Psoas muscle (tissue), 8 donors: ENCODE data around the gene ANTXR1. TPM values are rescaled to one million over a fixed set of nuclear protein-coding genes. Genes with fewer than 3 reads are reported as not detected.

Experiments
- ATAC-seq, 4 donors: fragments of 200-7000 bp; cut with Tn5 transposase; one replicate each; pipeline ENCODE4 v1.9.1; 2020; ENCODE audit warnings: moderate library complexity in 3 of 4, mild to moderate bottlenecking in 2 of 4
- DNase-seq, 2 donors: peaks; one replicate each; pipeline ENCODE4 v3.0.0-alpha.2; 2020
- H3K27ac ChIP-seq: fragments of 200-600 bp; one replicate; pipeline ENCODE4 v1.8.0; 2022
- H3K27me3 ChIP-seq, 3 donors: fragments of 200-600 bp in 1 of 3; one replicate each; pipeline versions ENCODE4 v1.6.1 to v1.8.0; 2013 to 2022; ENCODE audit warnings: low read length in 2 of 3, mild to moderate bottlenecking in 2 of 3, moderate library complexity in 1 of 3; ENCODE audit not compliant: insufficient read depth in 3 of 3
- H3K36me3 ChIP-seq, 2 donors: fragments of 200-600 bp in 1 of 2; one replicate each; pipeline versions ENCODE4 v1.6.1 to v1.8.0; 2013 to 2022; ENCODE audit warnings: low read depth in 1 of 2, mild to moderate bottlenecking in 1 of 2, moderate library complexity in 1 of 2; ENCODE audit not compliant: insufficient read depth in 1 of 2
- H3K4me1 ChIP-seq: fragments of 200-600 bp; one replicate; pipeline ENCODE4 v1.8.0; 2022
- H3K4me3 ChIP-seq: fragments of 200-600 bp; one replicate; pipeline ENCODE4 v1.8.0; 2022; ENCODE audit warnings: mild to moderate bottlenecking
- H3K9me3 ChIP-seq: fragments of 200-600 bp; one replicate; pipeline ENCODE4 v1.8.0; 2022
- WGBS, 3 donors: extraction: QIAGEN DNeasy Blood & Tissue Kit; methylation state at CpG; one replicate each; pipeline versions ENCODE4 v1.1.6 to v1.1.7; 2013; 5-methylcytosine and 5-hydroxymethylcytosine counted together
- intact Hi-C, 2 donors: fragments of 100-400 bp; cut with DNase I; formaldehyde crosslinking; loops; one replicate each; pipeline versions ENCODE4 v1.11.0 to v1.14.2; 2022
- polyA plus RNA-seq, 3 donors: library from polyadenylated mRNA; stranded (reverse); fragments of 200-250 nt; gene quantifications; one replicate each; pipeline ENCODE4 v1.2.3, GENCODE V29; 2013
- total RNA-seq, 4 donors: library from RNA; stranded (reverse); fragmentation: NEBNext Ultra II Directional in 2 of 4; extraction: Animal tissue kit (Norgen Biotek cat#: 25700) in 2 of 4; gene quantifications; one replicate each; pipeline versions ENCODE4 v1.2.1 to v1.2.4, GENCODE V29; 2021 to 2023
- TF ChIP-seq, protein P1 (sequence below): fragments of 200-600 bp; IDR thresholded peaks from one replicate; pipeline ENCODE4 v1.8.0; 2022; ENCODE audit warnings: antibody characterized with exemption
- donor health status: healthy with polysubstance abuse.
- donor health status: DM: no; HTN: no; CAD: no; lungs with moderate emphysema.
- donor health status: Bipolar disorder and iron deficiency.
- donor health status: healthy.
- donor health status: DM: yes; HTN: yes; CAD: no.
- donor health status: DM: no; HTN: no; CAD: no.
- donor health status: DM: no; HTN: no; CAD: no.
- donor health status: DM: yes; HTN: yes; CAD: no.

Gene ANTXR1
- total and polyA plus RNA-seq, 7 donors, result 3.7 to 24.3 (median 10.9) TPM

DNA sequence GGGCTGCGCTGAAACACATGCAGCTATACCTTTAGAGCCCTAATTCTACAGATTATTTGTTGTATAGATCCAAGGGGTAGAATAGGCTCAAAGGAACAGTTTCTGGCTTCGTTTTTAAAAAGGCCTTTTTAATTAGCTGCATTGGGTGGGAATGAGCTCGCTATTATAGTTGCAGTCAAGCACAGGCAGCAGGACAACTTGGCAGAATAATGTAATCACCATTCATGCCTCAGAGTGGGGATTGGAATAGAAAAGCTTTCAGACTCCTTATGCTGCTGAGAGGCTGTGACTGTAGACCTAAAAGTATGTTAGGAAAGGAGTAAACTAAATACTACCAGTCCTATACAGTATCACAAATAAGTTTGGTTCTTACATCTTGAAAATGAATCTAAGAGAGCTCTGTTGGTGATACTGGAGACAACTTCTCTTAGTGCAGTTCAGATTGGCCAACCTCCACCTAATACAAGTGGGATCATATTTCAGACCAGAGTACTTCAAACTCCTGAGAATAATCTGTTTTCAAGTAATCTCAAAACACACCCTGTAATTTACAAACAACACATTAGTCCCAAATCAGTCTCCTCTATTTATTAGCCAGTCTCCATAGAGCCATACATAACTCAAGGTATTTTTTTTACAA lies 121.4 kb downstream of the ANTXR1 start:
- H3K9me3 ChIP-seq, result no peaks in the 10 kb centered on the region
- intact Hi-C loops, result no loop called here
- peaks cover 13% of the 10 kb centered on the region for H3K4me1 ChIP-seq
- ATAC-seq (no peak), DNase-seq (no peak)
- WGBS, 3 donors, result 54 to 69% (median 55%) methylated on average over 3 of the region's 3 CpGs
- TF ChIP-seq, protein P1, sequence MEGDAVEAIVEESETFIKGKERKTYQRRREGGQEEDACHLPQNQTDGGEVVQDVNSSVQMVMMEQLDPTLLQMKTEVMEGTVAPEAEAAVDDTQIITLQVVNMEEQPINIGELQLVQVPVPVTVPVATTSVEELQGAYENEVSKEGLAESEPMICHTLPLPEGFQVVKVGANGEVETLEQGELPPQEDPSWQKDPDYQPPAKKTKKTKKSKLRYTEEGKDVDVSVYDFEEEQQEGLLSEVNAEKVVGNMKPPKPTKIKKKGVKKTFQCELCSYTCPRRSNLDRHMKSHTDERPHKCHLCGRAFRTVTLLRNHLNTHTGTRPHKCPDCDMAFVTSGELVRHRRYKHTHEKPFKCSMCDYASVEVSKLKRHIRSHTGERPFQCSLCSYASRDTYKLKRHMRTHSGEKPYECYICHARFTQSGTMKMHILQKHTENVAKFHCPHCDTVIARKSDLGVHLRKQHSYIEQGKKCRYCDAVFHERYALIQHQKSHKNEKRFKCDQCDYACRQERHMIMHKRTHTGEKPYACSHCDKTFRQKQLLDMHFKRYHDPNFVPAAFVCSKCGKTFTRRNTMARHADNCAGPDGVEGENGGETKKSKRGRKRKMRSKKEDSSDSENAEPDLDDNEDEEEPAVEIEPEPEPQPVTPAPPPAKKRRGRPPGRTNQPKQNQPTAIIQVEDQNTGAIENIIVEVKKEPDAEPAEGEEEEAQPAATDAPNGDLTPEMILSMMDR, result no peak
- H3K27me3 ChIP-seq, result no peaks in the 10 kb centered on the region
- no peak overlapping the region for H3K4me3 ChIP-seq
- no peak overlapping the region for H3K27ac ChIP-seq
- H3K36me3 ChIP-seq, result peaks cover 0 to 3% of the 10 kb centered on the region in 2 donors

DNA sequence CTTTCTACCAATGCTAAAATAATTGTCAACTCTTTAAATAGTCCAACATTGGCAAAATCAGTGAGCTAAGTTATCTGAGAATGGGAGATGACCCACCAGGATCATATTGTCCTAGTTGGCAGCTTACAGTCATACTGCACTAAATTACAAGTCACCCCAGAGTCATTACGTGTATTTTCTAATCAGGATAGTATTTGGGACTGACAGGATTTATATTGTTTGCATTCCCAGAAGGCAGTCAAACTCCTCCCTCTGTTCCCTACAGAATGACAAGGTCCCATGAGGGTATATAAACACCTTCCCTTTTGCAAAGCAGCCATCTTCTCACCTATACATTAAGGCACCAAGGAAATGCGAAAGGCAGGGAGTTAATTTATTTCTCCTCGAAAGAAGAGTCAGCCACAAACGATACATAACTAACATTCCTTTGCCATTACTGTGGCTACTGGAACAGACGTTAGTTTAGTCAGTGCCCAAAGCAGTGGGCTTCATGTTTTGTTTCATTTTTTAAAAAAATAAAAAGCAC lies 125.3 kb downstream of the ANTXR1 start:
- no peaks in the 10 kb centered on the region for H3K9me3 ChIP-seq
- intact Hi-C loops, result no loop called here
- DNase-seq, result no peak
- WGBS, 3 donors, result 33 to 42% (median 35%) methylated on average over 5 of the region's 5 CpGs
- no peaks in the 10 kb centered on the region for H3K27me3 ChIP-seq
- TF ChIP-seq, protein P1, result no peak
- no peak overlapping the region for H3K4me3 ChIP-seq
- peak in 3 of 4 donors; percentile 55 to 68 (median 59) for ATAC-seq
- H3K27ac ChIP-seq, result peak overlapping the region; percentile 37
- no peaks in the 10 kb centered on the region for H3K36me3 ChIP-seq
- H3K4me1 ChIP-seq, result peaks cover 15% of the 10 kb centered on the region

DNA sequence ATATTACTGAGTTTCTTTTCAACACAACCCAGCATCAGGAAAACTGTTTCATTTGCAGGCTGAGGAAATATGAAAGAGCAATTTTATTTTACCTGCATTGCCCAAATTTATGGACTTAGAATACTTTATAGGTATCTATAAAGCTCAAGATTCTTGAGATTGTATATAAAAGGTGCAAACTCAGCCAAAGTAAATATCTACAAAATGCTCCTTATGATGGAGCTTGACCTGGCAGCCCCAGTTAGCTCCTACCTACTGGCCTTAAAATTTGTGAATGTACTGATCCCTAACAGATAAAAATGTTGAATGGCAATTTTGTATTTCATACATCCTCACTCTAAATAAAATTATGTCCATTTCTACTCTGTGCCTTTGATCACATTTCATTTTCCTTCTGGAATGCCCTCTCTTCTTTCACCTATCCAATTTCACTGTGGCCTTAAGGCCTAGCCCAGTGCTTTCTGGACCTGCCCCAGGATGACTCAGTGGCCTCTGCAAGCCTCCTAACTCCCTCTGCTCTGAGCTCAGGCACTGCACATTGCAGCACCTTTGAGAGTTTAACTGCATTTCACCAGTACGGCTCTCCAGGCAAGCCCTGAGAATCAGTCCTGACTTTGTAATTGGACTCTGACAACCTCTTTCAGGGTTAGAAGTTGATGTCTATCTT lies 125.9 kb downstream of the ANTXR1 start:
- ATAC-seq, result peak; percentile 82 to 97 (median 89)
- intact Hi-C loops, result no loop called here

GRCh38 chr2:69139778-69140670 lies 127.0 kb downstream of the ANTXR1 start:
- no peaks in the 10 kb centered on the region for H3K36me3 ChIP-seq
- WGBS, 3 donors, result 87 to 94% (median 91%) methylated on average over 5 of the region's 5 CpGs
- H3K27ac ChIP-seq, result no peak overlapping the region
- intact Hi-C loops, result no loop called here
- no peaks in the 10 kb centered on the region for H3K9me3 ChIP-seq
- no peaks in the 10 kb centered on the region for H3K27me3 ChIP-seq
- TF ChIP-seq, protein P1, result no peak
- peaks cover 15% of the 10 kb centered on the region for H3K4me1 ChIP-seq
- no peak overlapping the region for H3K4me3 ChIP-seq
- DNase-seq (no peak), ATAC-seq (no peak)

More for the DNA sequence above, 125.9 kb downstream of the ANTXR1 start:
- TF ChIP-seq, protein P1, result no peak
- WGBS, 3 donors, result 36 to 58% (median 44%) methylated on average over 1 of the region's 1 CpG
- peak; percentile 72 to 75 for DNase-seq
- peak overlapping the region; percentile 37 for H3K27ac ChIP-seq
- H3K4me3 ChIP-seq, result no peak overlapping the region
- no peaks in the 10 kb centered on the region for H3K27me3 ChIP-seq
- no peaks in the 10 kb centered on the region for H3K36me3 ChIP-seq
- H3K4me1 ChIP-seq, result peaks cover 15% of the 10 kb centered on the region
- H3K9me3 ChIP-seq, result no peaks in the 10 kb centered on the region
